ENCODE measurements around the gene CEMP1.

- no peak for TF ChIP-seq CTCF (IDR thresholded peaks at IDR 0.05)
- TF ChIP-seq POLR2A (IDR thresholded peaks at IDR 0.05): no peak
Measured at GRCh38 chr16:2481676-2482075, 49.5 kb downstream of the CEMP1 start.

Data from uterus (tissue), 2 donors.